ENCODE data around the gene GON4L. TPM values are rescaled to one million over a fixed set of nuclear protein-coding genes. Genes with fewer than 3 reads are reported as not detected.
"Not testable (repeated sequence)": the region's sequence is repeated elsewhere in the genome, so short reads cannot be mapped to it uniquely, and the experiment has no call there.

The GON4L gene
- total RNA-seq, 8 experiments from 2014 or later, result 21.3 to 71.5 (median 42.9) TPM

GRCh38 chr1:155777582-155777981, 79.4 kb downstream of the GON4L start:
- no peak for ATAC-seq (replicated peaks in 6 of 8)
- in situ Hi-C loops (cut with MboI; ENCODE audit: low pct_unique_long_range_greater_than_20kb in 2 of 9, low sequenced_read_pairs in 9 of 9, unreplicated experiment in 9 of 9), result no loop called here
- 83 to 100% (median 100%) methylated on average over 1 to 3 of the region's 3 CpGs; no CpG with 5 or more reads in 3 of the 10 experiments for WGBS, 10 experiments
- H3K4me1 ChIP-seq (replicated peaks in 1 of 2), result no peaks in the 10 kb centered on the region
- no peak overlapping the region for H3K4me3 ChIP-seq
- no peak overlapping the region for H3K27ac ChIP-seq

DNA sequence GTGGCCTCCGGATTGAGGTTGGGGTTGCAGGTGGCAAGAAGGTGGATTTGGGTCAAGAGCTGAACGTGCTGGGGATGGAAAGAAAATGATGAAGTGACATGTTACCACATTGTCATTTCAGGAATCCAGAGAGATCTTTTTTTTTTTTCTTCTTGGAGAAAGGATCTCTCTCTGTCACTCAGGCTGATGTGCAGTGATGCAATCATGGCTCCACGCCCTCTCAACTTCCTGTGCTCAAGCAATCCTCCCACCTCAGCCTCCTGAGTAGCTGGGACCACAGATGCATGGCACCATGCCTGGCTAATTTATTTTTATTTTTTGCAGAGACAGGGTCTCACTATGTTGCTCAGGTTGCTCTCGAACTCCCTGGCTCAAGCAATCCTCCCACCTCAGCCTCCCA, 80.6 kb downstream of the GON4L start:
- in situ Hi-C loops (cut with MboI; ENCODE audit: low pct_unique_long_range_greater_than_20kb in 2 of 9, low sequenced_read_pairs in 9 of 9, unreplicated experiment in 9 of 9), result no loop called here
- peak in 1 of 8 experiments; percentile 25 for ATAC-seq (replicated peaks in 6 of 8)
- Histone ChIP-seq H3K27ac (no peak overlapping the region), H3K4me3 (no peak overlapping the region), H3K4me1 (replicated peaks in 1 of 2) (no peaks in the 10 kb centered on the region)
- WGBS, 10 experiments, result 79 to 100% (median 94%) methylated on average over 1 to 4 of the region's 4 CpGs; no CpG with 5 or more reads in 1 of the 10 experiments

- H3K4me1 ChIP-seq (replicated peaks in 1 of 2), result no peaks in the 10 kb centered on the region
- H3K4me3 ChIP-seq, result no peak overlapping the region
- 60 to 100% (median 94%) methylated on average over 1 to 2 of the region's 2 CpGs for WGBS, 10 experiments
- no peak overlapping the region for H3K27ac ChIP-seq
- in situ Hi-C loops (cut with MboI; ENCODE audit: low pct_unique_long_range_greater_than_20kb in 2 of 9, low sequenced_read_pairs in 9 of 9, unreplicated experiment in 9 of 9), result no loop called here
- ATAC-seq (replicated peaks in 6 of 8), result no peak
Measured at GRCh38 chr1:155773221-155773620, 83.8 kb downstream of the GON4L start.

GRCh38 chr1:155769257-155769656, 87.8 kb downstream of the GON4L start:
- ATAC-seq (replicated peaks in 6 of 8), result no peak
- 93 to 100% (median 98%) methylated on average over 3 to 5 of the region's 5 CpGs for WGBS, 10 experiments
- Histone ChIP-seq H3K27ac (no peak overlapping the region), H3K4me1 (replicated peaks in 1 of 2) (no peaks in the 10 kb centered on the region), H3K4me3 (no peak overlapping the region)
- in situ Hi-C loops (cut with MboI; ENCODE audit: low pct_unique_long_range_greater_than_20kb in 2 of 9, low sequenced_read_pairs in 9 of 9, unreplicated experiment in 9 of 9), result loop anchor here in 1 of 9 experiments (10.0 kb wide), 1 partner anchor 56 kb away; no protein-coding TSS in a partner anchor

DNA sequence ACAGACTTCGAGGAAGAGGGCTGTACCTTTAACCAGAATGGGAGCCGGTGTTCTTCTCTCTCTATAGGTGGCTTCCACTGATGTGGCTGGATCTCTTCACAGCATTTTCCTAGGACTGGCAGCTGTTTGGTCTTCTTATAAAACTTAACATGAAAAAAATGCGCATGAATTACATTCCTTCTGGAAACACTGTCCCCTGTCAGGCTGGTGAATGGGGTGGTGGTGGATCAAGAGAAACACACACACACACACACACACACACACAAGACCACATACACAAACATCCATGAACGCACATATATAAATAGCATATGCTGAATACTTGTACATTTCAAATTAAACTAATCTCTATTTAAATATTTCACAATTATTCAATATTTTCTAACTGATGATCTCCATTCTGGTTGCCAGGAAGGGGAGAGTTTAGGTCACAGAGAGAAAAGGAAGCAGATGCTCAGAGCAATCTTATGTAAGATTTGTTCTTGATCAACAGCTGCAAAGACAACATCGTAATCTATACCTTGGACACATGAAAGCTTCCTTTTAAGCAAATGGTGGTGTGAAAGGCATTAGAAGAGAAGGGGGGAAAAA, 89.5 kb downstream of the GON4L start:
- peak in 4 of 8 experiments; percentile 5 to 85 (median 82) for ATAC-seq (replicated peaks in 6 of 8)
- not testable (repeated sequence) for H3K4me3 ChIP-seq; H3K27ac ChIP-seq; H3K4me1 ChIP-seq (replicated peaks in 1 of 2)
- WGBS, 10 experiments, result 57 to 100% (median 97%) methylated on average over 1 to 2 of the region's 5 CpGs; no CpG with 5 or more reads in 4 of the 10 experiments
- in situ Hi-C loops (cut with MboI; ENCODE audit: low pct_unique_long_range_greater_than_20kb in 2 of 9, low sequenced_read_pairs in 9 of 9, unreplicated experiment in 9 of 9), result loop anchor here in 1 of 9 experiments (10.0 kb wide), 1 partner anchor 57 kb away; no protein-coding TSS in a partner anchor

- 85 to 100% (median 93%) methylated on average over 1 to 7 of the region's 7 CpGs; no CpG with 5 or more reads in 1 of the 10 experiments for WGBS, 10 experiments
- not testable (repeated sequence) for ATAC-seq (replicated peaks in 6 of 8); H3K4me1 ChIP-seq (replicated peaks in 1 of 2); H3K4me3 ChIP-seq; H3K27ac ChIP-seq
- in situ Hi-C loops (cut with MboI; ENCODE audit: low pct_unique_long_range_greater_than_20kb in 2 of 9, low sequenced_read_pairs in 9 of 9, unreplicated experiment in 9 of 9), result loop anchor here in 1 of 9 experiments (10.0 kb wide), 1 partner anchor 61 kb away; no protein-coding TSS in a partner anchor
Measured at GRCh38 chr1:155763989-155764388, 93.0 kb downstream of the GON4L start.

DNA sequence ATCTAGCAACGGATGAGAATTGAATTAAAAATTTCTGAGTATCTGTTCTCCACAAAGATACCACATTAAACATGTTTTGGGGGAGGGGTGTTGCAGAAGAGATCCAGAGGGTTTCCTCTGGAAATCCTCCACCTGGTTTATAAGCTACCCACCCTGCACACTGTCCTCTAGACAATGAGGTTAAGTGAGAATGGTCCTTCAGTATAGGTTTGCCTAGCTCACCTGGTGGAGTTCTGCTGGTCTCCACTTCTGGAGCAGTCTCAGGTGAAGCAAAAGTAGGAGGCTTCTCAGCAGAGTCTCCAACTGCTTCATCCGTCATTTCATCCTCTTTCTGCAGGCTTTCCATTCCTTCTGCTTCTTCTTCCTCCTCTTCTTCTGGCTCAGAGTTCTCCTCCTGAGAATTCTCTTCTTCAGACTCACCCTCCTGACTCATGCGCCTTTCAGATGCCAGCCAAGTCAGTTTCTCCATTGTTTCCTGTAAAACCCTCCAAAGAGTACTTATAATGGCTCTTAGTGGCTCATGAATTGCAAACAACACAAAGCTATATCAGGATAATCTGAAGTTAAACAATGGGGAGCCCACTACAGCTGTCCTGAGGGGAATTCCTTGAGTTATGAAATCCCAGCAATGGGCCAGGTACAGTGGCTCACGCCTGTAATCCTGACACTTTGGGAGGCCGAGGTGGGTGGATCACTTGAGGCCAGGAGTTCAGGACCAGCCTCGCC, 93.8 kb downstream of the GON4L start:
- WGBS, 10 experiments, result 20 to 100% (median 96%) methylated on average over 1 to 6 of the region's 6 CpGs
- not testable (repeated sequence) for H3K4me1 ChIP-seq (replicated peaks in 1 of 2); H3K4me3 ChIP-seq; H3K27ac ChIP-seq
- peak; percentile 28 to 69 (median 60) for ATAC-seq (replicated peaks in 6 of 8)
- in situ Hi-C loops (cut with MboI; ENCODE audit: low pct_unique_long_range_greater_than_20kb in 2 of 9, low sequenced_read_pairs in 9 of 9, unreplicated experiment in 9 of 9), result loop anchor here in 1 of 9 experiments (10.0 kb wide), 1 partner anchor 62 kb away; no protein-coding TSS in a partner anchor

GRCh38 chr1:155761736-155762405, 95.1 kb downstream of the GON4L start:
- 87 to 100% (median 94%) methylated on average over 1 to 11 of the region's 11 CpGs; no CpG with 5 or more reads in 2 of the 10 experiments for WGBS, 10 experiments
- ATAC-seq (replicated peaks in 6 of 8), result no peak
- H3K4me3 ChIP-seq, result no peak overlapping the region
- H3K27ac ChIP-seq, result no peak overlapping the region
- no peaks in the 10 kb centered on the region for H3K4me1 ChIP-seq (replicated peaks in 1 of 2)
- in situ Hi-C loops (cut with MboI; ENCODE audit: low pct_unique_long_range_greater_than_20kb in 2 of 9, low sequenced_read_pairs in 9 of 9, unreplicated experiment in 9 of 9), result loop anchor here in 1 of 9 experiments (10.0 kb wide), 1 partner anchor 63 kb away; no protein-coding TSS in a partner anchor

- no peak for ATAC-seq (replicated peaks in 6 of 8)
- H3K4me1 ChIP-seq (replicated peaks in 1 of 2), result no peaks in the 10 kb centered on the region
- 60 to 100% (median 100%) methylated on average over 1 to 2 of the region's 2 CpGs; no CpG with 5 or more reads in 2 of the 10 experiments for whole genome bisulfite sequencing, 10 experiments
- H3K4me3 ChIP-seq, result no peak overlapping the region
- H3K27ac ChIP-seq, result no peak overlapping the region
- in situ Hi-C loops (cut with MboI; ENCODE audit: low pct_unique_long_range_greater_than_20kb in 2 of 9, low sequenced_read_pairs in 9 of 9, unreplicated experiment in 9 of 9), result loop anchor here in 1 of 9 experiments (10.0 kb wide), 1 partner anchor 64 kb away; no protein-coding TSS in a partner anchor
Measured at GRCh38 chr1:155760751-155761475, 96.1 kb downstream of the GON4L start.

GRCh38 chr1:155759966-155760630, 96.9 kb downstream of the GON4L start:
- WGBS, 10 experiments, result 80 to 100% (median 94%) methylated on average over 1 to 4 of the region's 4 CpGs; no CpG with 5 or more reads in 1 of the 10 experiments
- Histone ChIP-seq H3K27ac (no peak overlapping the region), H3K4me1 (replicated peaks in 1 of 2) (no peaks in the 10 kb centered on the region), H3K4me3 (no peak overlapping the region)
- in situ Hi-C loops (cut with MboI; ENCODE audit: low pct_unique_long_range_greater_than_20kb in 2 of 9, low sequenced_read_pairs in 9 of 9, unreplicated experiment in 9 of 9), result loop anchor here in 1 of 9 experiments (10.0 kb wide), 1 partner anchor 65 kb away; no protein-coding TSS in a partner anchor
- ATAC-seq (replicated peaks in 6 of 8), result no peak

- H3K4me1 ChIP-seq (replicated peaks in 1 of 2); H3K4me3 ChIP-seq; ATAC-seq (replicated peaks in 6 of 8); H3K27ac ChIP-seq; in situ Hi-C loops (cut with MboI; ENCODE audit: low pct_unique_long_range_greater_than_20kb in 2 of 9, low sequenced_read_pairs in 9 of 9, unreplicated experiment in 9 of 9): not testable (repeated sequence)
- 90 to 100% (median 98%) methylated on average over 1 to 3 of the region's 3 CpGs; no CpG with 5 or more reads in 4 of the 10 experiments for WGBS, 10 experiments
Measured at GRCh38 chr1:155759017-155759416, 98.0 kb downstream of the GON4L start.

DNA sequence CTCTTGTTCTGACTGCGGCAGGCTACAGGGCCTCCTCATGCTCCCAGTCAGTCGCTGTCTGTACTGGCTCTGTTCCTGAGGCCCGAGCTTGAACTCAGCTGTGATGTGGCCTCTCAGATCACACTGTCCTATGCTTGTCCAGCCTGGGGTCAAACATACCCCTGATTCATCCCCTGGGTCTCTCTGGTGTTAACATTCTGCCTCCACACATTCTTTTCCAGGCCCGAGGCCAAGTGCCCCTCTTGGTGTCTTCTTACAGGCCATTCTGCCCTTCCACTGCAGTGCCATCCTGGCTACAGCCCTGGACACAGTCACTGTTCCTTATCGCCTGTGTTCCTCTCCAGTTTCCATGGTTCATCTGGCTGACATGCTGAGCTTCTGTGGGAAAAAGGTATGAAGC, 108.9 kb downstream of the GON4L start:
- 80 to 100% (median 98%) methylated on average over 1 to 3 of the region's 5 CpGs; no CpG with 5 or more reads in 6 of the 10 experiments for WGBS, 10 experiments
- H3K27ac ChIP-seq; H3K4me3 ChIP-seq; ATAC-seq (replicated peaks in 6 of 8); in situ Hi-C loops (cut with MboI; ENCODE audit: low pct_unique_long_range_greater_than_20kb in 2 of 9, low sequenced_read_pairs in 9 of 9, unreplicated experiment in 9 of 9); H3K4me1 ChIP-seq (replicated peaks in 1 of 2): not testable (repeated sequence)
